ENCODE data around the gene MAN1A1.

The MAN1A1 gene

DNA sequence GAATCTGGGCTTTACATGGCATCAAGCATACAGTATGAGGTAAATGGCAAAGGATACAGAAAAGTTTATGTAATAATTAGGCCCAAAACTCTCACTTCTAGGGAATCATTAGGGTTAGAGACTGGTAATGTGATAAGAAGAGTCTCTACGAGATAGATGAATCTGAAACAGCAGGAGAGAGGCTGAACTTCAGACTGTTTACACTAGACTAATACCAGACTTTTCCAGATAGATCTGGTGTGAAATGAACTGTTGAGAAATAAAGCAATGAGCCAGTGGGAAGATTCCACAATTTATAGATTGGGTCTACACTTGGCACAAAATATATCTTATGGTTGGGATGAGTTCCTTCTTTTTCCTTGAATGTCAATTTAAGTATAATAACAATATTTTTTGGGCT is 134.3 kb downstream of the MAN1A1 start:
- TF ChIP-seq, protein P1, sequence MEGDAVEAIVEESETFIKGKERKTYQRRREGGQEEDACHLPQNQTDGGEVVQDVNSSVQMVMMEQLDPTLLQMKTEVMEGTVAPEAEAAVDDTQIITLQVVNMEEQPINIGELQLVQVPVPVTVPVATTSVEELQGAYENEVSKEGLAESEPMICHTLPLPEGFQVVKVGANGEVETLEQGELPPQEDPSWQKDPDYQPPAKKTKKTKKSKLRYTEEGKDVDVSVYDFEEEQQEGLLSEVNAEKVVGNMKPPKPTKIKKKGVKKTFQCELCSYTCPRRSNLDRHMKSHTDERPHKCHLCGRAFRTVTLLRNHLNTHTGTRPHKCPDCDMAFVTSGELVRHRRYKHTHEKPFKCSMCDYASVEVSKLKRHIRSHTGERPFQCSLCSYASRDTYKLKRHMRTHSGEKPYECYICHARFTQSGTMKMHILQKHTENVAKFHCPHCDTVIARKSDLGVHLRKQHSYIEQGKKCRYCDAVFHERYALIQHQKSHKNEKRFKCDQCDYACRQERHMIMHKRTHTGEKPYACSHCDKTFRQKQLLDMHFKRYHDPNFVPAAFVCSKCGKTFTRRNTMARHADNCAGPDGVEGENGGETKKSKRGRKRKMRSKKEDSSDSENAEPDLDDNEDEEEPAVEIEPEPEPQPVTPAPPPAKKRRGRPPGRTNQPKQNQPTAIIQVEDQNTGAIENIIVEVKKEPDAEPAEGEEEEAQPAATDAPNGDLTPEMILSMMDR (conservative IDR thresholded peaks at IDR 0.05; ENCODE audit: low read depth, low read length): no peak
- DNase-seq (ENCODE audit: low read depth): no peak
- H3K4me3 ChIP-seq (ENCODE audit: low read length): no peak overlapping the region

DNA sequence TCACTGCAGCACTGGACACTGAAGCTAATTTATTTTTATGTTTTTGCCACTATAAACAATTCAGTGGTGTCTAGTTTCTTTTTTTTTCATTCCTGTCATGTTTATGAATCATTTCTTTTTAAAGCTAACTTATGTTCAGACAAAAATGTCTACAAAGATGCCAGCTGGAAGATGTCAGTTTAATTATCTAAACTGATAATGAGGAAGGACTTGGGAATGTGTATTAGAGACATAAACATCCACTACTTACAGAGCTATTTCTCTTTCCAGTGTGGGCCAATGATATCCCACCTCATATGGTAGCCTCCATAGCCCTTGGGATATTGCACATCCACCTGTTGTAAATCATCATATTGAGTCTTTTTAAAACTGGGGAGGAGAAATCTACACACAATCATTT is 139.0 kb downstream of the MAN1A1 start:
- TF ChIP-seq, protein P1 (conservative IDR thresholded peaks at IDR 0.05; ENCODE audit: low read depth, low read length): no peak

DNA sequence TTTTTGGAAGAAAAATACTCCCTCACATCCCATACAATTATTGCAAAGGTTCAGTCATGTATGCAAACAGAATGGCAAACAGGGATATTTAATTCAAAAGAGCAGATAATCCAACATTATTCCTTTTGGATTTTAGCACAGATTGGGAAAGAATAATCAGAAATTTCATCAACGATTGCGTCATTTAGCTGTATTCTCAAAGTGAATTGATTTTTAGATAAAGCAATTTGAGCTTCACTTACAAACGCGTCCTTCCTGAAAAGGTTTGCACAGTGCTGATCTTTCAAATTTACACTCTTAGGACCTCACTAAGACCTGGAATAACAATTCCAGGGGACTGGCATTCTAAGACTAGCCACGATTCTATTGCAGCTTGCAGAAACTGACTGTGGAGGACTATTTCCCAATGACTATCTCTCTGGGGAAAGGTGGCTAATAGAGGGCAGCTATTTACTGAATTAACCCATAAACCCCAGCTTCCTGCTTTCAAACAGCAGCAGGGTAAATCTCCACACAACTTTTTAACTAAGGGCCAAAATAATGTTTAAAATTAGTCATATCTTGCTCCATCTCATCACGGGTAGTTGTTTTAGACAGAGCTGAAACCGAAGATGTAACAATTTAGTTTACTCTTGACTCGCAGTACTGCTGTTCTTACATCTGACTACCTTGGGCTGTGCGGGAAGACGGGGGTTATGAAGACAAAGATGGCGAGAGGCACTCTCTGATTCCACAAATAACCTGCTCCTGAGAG is 139.9 kb downstream of the MAN1A1 start:
- H3K4me3 ChIP-seq (ENCODE audit: low read length): no peak overlapping the region
- DNase-seq (ENCODE audit: low read depth): no peak

More for the DNA sequence above, 139.0 kb downstream of the MAN1A1 start:
- no peak overlapping the region for H3K4me3 ChIP-seq (ENCODE audit: low read length)
- DNase-seq (ENCODE audit: low read depth): no peak

DNA sequence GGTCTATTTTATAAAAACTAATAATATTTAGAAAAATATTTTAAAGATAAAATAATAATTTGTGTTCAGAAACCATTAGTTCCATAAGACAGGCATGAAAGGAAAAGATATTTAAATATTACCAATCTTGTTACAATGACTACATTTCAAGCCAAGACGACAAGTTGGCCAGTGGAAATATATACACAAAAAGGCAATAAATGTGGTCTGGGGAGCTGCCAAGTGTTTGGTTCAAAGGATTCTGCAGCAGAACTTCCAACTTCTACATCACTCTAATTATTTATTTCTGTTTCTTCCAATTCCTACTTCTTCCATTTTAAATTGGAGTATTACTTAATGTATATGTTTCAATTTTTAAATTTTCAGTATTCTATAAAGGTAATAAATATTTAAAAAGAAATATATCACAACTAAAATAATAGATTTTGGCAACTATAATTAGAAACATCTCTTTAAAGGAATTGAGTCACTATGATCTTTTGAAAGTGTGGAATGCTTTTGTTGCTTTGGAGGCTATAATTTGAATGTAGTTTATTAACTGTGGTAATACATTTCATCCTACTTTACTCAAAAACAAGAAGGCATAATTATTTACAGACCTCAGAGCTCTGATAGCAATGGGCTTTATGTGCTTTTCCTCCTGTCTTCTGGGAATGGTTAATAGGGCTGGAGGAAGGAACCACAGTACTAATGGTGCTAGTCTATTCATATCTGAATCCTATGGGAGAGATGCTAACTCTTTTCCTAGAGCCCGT is 141.4 kb downstream of the MAN1A1 start:
- H3K4me3 ChIP-seq (ENCODE audit: low read length): no peak overlapping the region
- TF ChIP-seq, protein P1 (conservative IDR thresholded peaks at IDR 0.05; ENCODE audit: low read depth, low read length): no peak
- no peak for DNase-seq (ENCODE audit: low read depth)

More for the DNA sequence above, 139.9 kb downstream of the MAN1A1 start:
- TF ChIP-seq, protein P1 (conservative IDR thresholded peaks at IDR 0.05; ENCODE audit: low read depth, low read length): no peak

DNA sequence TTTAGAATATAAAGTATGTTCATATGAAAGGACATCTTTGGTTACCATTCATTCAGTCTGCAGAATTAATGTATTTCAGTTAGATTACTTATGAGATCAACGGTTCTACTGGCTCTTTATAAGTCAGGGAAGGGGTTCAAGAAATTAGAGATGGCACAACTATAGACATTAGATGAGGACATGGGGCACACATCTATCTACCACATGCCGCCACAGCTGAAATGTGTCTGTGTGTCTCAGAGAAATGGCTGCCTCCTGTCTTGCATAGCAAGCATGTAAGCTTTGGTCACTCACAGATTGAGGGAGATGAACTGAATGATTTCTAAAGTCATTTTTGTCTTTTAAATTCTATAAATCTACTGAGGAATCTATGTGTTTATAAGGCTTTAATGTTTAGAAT is 142.2 kb downstream of the MAN1A1 start:
- TF ChIP-seq, protein P1 (conservative IDR thresholded peaks at IDR 0.05; ENCODE audit: low read depth, low read length): no peak
- DNase-seq (ENCODE audit: low read depth): no peak
- H3K4me3 ChIP-seq (ENCODE audit: low read length): no peak overlapping the region

DNA sequence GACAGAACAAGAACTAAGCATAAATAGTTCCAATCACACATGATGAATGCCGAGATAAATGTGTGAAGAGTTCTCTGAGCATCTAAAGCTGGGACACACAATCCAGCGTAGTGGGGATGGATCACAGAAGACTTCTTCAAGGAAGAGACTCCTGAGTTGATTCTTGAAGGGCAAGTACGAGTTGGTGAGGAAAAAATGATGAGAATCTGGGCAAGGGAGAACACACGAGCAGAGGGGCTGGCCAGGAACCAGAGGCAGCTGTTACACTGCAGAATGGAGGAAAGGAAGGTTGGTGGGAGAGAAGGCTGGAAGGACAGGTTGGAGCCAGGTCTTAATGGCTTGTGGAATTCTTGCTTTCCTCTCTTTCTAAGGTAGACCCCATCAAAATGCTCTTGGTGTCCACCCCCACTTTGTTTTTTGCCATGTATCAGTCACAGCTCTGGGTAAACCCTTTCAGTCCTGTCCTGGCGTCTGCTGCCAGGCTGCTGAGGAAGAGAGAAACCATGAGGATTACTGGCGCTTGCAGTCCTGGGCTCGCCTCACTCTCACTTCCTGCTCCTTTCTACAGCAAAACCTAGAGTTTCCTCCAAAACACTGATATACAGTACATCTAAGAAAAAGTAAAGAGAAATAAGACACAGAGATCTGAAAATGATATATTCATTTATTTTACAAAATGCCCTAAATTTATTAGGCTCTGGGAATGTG is 143.5 kb downstream of the MAN1A1 start:
- no peak overlapping the region for H3K4me3 ChIP-seq (ENCODE audit: low read length)
- TF ChIP-seq, protein P1 (conservative IDR thresholded peaks at IDR 0.05; ENCODE audit: low read depth, low read length): no peak
- DNase-seq (ENCODE audit: low read depth): no peak
